Neural progenitor cell (in vitro differentiated cells): ENCODE measurements around the gene ITPR2. TPM values are rescaled to one million over a fixed set of nuclear protein-coding genes. Genes with fewer than 3 reads are reported as not detected.

Source experiments
- DNase-seq: peaks from one replicate; pipeline ENCODE4 v3.0.0-alpha.2; 2016; ENCODE audit warnings: low spot score
- H2AFZ ChIP-seq: fragments of 200-600 bp; sonication (generic); replicated peaks from 2 replicates; pipeline ENCODE4 v1.6.1; 2016; ENCODE audit warnings: antibody characterized with exemption
- H3F3A ChIP-seq: fragments of 200-600 bp; sonication (generic); 2 replicates; pipeline ENCODE4 v1.6.1; 2016; ENCODE audit warnings: antibody characterized with exemption, low read depth
- H3K27ac ChIP-seq: fragments of 200-600 bp; sonication (generic); 2 replicates; pipeline ENCODE4 v1.5.1; 2016; ENCODE audit warnings: mild to moderate bottlenecking
- H3K27me3 ChIP-seq: fragments of 200-600 bp; sonication (generic); 2 replicates; pipeline ENCODE4 v1.6.1; 2016; ENCODE audit warnings: mild to moderate bottlenecking, moderate library complexity
- H3K36me3 ChIP-seq: fragments of 200-600 bp; sonication (generic); 2 replicates; pipeline ENCODE4 v1.5.1; 2016
- H3K4me1 ChIP-seq: fragments of 200-600 bp; sonication (generic); 2 replicates; pipeline ENCODE4 v1.6.1; 2016; ENCODE audit warnings: mixed run types
- H3K4me2 ChIP-seq: fragments of 200-600 bp; sonication (generic); 2 replicates; pipeline ENCODE4 v1.6.1; 2016
- H3K4me3 ChIP-seq: fragments of 200-600 bp; sonication (generic); 2 replicates; pipeline ENCODE4 v1.5.1; 2016
- H3K79me2 ChIP-seq: fragments of 200-600 bp; sonication (generic); 2 replicates; pipeline ENCODE4 v1.6.1; 2016; ENCODE audit warnings: low read depth
- H3K9ac ChIP-seq: fragments of 200-600 bp; sonication (generic); 2 replicates; pipeline ENCODE4 v1.6.1; 2016
- H3K9me3 ChIP-seq: fragments of 200-600 bp; sonication (generic); 2 replicates; pipeline ENCODE4 v1.5.1; 2016; ENCODE audit warnings: low read depth
- H4K20me1 ChIP-seq: fragments of 200-600 bp; sonication (generic); 2 replicates; pipeline ENCODE4 v1.6.1; 2016; ENCODE audit warnings: low read depth
- H3K27ac Mint-ChIP-seq: 3 replicates; pipeline ENCODE4 v1.8.0; 2021; ENCODE audit warnings: mixed read lengths
- H3K27me3 Mint-ChIP-seq: 2 replicates; pipeline ENCODE4 v1.8.0; 2022; ENCODE audit warnings: low read depth, mild to moderate bottlenecking, inconsistent platforms, moderate library complexity, mixed read lengths; ENCODE audit not compliant: insufficient read depth
- H3K36me3 Mint-ChIP-seq: 3 replicates; pipeline ENCODE4 v1.8.0; 2021; ENCODE audit warnings: mixed read lengths
- H3K4me1 Mint-ChIP-seq: 3 replicates; pipeline ENCODE4 v1.8.0; 2021; ENCODE audit warnings: mixed read lengths
- H3K4me3 Mint-ChIP-seq: 3 replicates; pipeline ENCODE4 v1.8.0; 2021; ENCODE audit warnings: mild to moderate bottlenecking, moderate library complexity, mixed read lengths
- H3K9me3 Mint-ChIP-seq: 3 replicates; pipeline ENCODE4 v1.8.0; 2020; ENCODE audit warnings: mixed read lengths
- EZH2 ChIP-seq: fragments of 200-600 bp; sonication (generic); IDR thresholded peaks from 2 replicates; pipeline ENCODE4 v1.6.1; 2017; ENCODE audit warnings: antibody characterized with exemption, mild to moderate bottlenecking, moderate library complexity
- EZH2phosphoT487 ChIP-seq: fragments of 200-600 bp; sonication (generic); IDR thresholded peaks from 2 replicates; pipeline ENCODE4 v1.6.1; 2017; ENCODE audit warnings: antibody characterized with exemption
- total RNA-seq: library from RNA; depleted of rRNA; stranded (reverse); fragments of >200 nt; gene quantifications from 2 replicates; pipeline ENCODE4 v1.2.3, GENCODE V29; 2015; ENCODE audit warnings: low replicate concordance
- TF ChIP-seq, protein P1 (sequence below): fragments of 200-600 bp; sonication (generic); IDR thresholded peaks from 2 replicates; pipeline ENCODE4 v1.5.1; 2017; ENCODE audit warnings: antibody characterized with exemption, mild to moderate bottlenecking

The ITPR2 gene
- total RNA-seq, 1 donor from 2014 or later, result 11.4 TPM

DNA sequence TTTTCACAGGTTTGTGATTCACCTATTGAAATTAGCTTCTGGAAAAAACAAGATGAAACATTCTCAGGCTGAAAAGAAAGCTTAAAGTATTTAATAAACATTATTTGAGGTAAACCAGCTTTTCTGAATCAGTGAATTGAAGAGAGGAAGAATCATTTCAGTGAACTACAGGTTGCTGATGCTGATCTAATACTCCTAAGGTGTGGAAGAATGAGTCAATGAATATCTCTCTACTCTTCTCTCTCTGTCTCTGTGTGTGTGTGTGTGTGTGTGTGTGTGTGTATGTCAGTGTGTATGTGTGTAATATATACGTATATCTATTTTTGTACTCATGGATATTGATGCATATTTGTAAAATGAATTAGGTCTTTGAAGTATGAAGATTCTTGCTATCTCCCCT is 325.4 kb downstream of the ITPR2 start:
- H3K4me1 Mint-ChIP-seq, result peaks cover 6% of the 10 kb centered on the region
- H3K4me3 ChIP-seq, result no peak overlapping the region
- no peak for TF ChIP-seq EZH2
- no peak for TF ChIP-seq EZH2phosphoT487
- TF ChIP-seq, protein P1, sequence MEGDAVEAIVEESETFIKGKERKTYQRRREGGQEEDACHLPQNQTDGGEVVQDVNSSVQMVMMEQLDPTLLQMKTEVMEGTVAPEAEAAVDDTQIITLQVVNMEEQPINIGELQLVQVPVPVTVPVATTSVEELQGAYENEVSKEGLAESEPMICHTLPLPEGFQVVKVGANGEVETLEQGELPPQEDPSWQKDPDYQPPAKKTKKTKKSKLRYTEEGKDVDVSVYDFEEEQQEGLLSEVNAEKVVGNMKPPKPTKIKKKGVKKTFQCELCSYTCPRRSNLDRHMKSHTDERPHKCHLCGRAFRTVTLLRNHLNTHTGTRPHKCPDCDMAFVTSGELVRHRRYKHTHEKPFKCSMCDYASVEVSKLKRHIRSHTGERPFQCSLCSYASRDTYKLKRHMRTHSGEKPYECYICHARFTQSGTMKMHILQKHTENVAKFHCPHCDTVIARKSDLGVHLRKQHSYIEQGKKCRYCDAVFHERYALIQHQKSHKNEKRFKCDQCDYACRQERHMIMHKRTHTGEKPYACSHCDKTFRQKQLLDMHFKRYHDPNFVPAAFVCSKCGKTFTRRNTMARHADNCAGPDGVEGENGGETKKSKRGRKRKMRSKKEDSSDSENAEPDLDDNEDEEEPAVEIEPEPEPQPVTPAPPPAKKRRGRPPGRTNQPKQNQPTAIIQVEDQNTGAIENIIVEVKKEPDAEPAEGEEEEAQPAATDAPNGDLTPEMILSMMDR, result no peak
- no peaks in the 10 kb centered on the region for H3K36me3 Mint-ChIP-seq
- no peaks in the 10 kb centered on the region for H3K4me1 ChIP-seq
- H3K79me2 ChIP-seq, result no peaks in the 10 kb centered on the region
- no peak overlapping the region for H3K4me3 Mint-ChIP-seq
- H3K27me3 ChIP-seq, result no peaks in the 10 kb centered on the region
- no peak overlapping the region for H3K27ac Mint-ChIP-seq
- DNase-seq, result no peak
- no peak overlapping the region for H2AFZ ChIP-seq
- no peaks in the 10 kb centered on the region for H3K36me3 ChIP-seq
- no peak overlapping the region for H3K27ac ChIP-seq
- no peaks in the 10 kb centered on the region for H3K9me3 ChIP-seq
- no peaks in the 10 kb centered on the region for H3F3A ChIP-seq
- H4K20me1 ChIP-seq, result no peaks in the 10 kb centered on the region
- no peak overlapping the region for H3K4me2 ChIP-seq
- no peaks in the 10 kb centered on the region for H3K9me3 Mint-ChIP-seq
- no peak overlapping the region for H3K9ac ChIP-seq
- no peaks in the 10 kb centered on the region for H3K27me3 Mint-ChIP-seq

DNA sequence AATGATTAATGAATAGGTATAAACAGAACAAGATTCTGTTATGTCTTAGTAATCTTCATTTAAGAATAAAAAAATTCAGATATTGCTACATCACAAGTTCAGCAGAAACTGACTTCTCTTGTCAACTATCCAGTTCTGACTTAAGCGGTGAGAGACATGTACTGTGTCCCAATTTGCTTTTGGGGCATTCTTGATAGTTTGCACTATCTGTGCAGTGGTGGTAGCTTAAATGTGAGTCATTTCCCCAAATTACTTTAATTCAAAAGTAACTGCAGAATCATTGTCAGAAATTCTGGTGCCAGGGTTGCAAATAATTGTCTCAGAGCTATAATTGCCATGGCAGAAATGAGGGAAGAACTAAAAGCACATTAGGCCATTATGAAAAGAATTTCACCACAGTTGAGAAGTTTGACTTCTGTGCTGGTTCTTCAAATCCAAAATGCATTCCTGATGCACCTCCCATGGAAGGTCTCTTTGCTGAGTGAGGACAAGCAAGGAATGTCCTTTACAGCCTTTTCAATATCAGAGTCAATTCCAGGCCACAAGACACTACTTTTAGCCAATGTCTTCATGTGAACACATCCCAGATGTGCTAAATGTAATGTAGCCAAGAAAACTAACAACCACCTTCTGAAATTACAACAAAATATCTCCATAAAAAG is 332.9 kb downstream of the ITPR2 start:
- no peaks in the 10 kb centered on the region for H4K20me1 ChIP-seq
- H3K27me3 ChIP-seq, result no peaks in the 10 kb centered on the region
- Mint-ChIP-seq H3K9me3 (no peaks in the 10 kb centered on the region), H3K4me3 (no peak overlapping the region), H3K27me3 (no peaks in the 10 kb centered on the region), H3K36me3 (no peaks in the 10 kb centered on the region), H3K4me1 (peaks cover 13% of the 10 kb centered on the region), H3K27ac (no peak overlapping the region)
- H3K9ac ChIP-seq, result no peak overlapping the region
- no peak overlapping the region for H3K4me3 ChIP-seq
- DNase-seq, result no peak
- H2AFZ ChIP-seq, result no peak overlapping the region
- no peaks in the 10 kb centered on the region for H3K4me1 ChIP-seq
- H3K36me3 ChIP-seq, result no peaks in the 10 kb centered on the region
- no peaks in the 10 kb centered on the region for H3F3A ChIP-seq
- TF ChIP-seq, protein P1, result no peak
- TF ChIP-seq EZH2phosphoT487, result no peak
- TF ChIP-seq EZH2, result no peak
- H3K79me2 ChIP-seq, result no peaks in the 10 kb centered on the region
- H3K4me2 ChIP-seq, result no peak overlapping the region
- H3K27ac ChIP-seq, result no peak overlapping the region
- no peaks in the 10 kb centered on the region for H3K9me3 ChIP-seq

DNA sequence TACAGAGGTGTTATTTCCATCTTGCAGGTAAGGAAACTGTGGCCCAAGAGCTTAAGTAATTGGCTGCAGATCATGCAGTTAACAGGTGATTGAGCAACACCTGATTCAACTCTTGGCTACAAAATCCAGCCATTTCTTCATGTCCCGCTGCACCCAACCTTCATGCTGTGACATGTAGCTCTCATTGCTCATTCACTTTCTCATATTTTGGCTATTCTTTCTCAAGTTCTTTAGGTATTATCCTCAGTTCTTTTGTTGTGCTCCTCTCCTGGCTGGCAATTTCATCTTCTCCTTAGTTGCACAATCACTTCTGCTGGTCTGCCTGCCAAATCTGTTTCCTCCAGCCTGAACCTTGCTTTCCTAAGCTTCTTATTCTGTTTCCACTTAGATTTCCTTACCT is 336.8 kb downstream of the ITPR2 start:
- H3K27ac Mint-ChIP-seq, result no peak overlapping the region
- DNase-seq, result no peak
- H3K27me3 Mint-ChIP-seq, result no peaks in the 10 kb centered on the region

DNA sequence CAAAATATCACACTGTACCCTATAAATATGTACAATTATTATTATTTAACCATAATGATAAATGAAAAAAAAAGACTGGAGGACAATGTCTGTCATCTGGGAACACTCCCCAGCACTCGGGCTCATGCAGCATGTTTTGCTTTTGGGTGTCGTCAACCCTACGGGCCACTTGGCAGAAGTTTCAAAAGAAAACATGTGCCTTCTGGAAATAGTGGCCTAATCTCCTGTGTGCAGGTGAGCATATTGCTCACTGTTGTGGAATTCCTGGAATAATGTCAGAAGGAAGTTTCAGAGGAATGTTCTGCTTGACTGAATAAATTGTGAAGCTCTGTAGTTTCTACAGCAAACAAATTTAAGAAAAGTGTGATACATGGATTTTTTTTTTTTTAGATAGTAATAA is 339.3 kb downstream of the ITPR2 start:
- H3K4me1 ChIP-seq, result no peaks in the 10 kb centered on the region
- H4K20me1 ChIP-seq, result no peaks in the 10 kb centered on the region
- H3K4me3 ChIP-seq, result no peak overlapping the region
- H3K4me2 ChIP-seq, result no peak overlapping the region
- no peaks in the 10 kb centered on the region for H3K9me3 Mint-ChIP-seq
- no peaks in the 10 kb centered on the region for H3K36me3 Mint-ChIP-seq
- H3K27ac Mint-ChIP-seq, result no peak overlapping the region
- no peak for DNase-seq
- no peak overlapping the region for H2AFZ ChIP-seq
- no peaks in the 10 kb centered on the region for H3K9me3 ChIP-seq
- H3K79me2 ChIP-seq, result no peaks in the 10 kb centered on the region
- H3K36me3 ChIP-seq, result no peaks in the 10 kb centered on the region
- no peak overlapping the region for H3K4me3 Mint-ChIP-seq
- H3K9ac ChIP-seq, result no peak overlapping the region
- H3K4me1 Mint-ChIP-seq, result peaks cover 8% of the 10 kb centered on the region
- no peaks in the 10 kb centered on the region for H3F3A ChIP-seq
- TF ChIP-seq, protein P1, result no peak
- TF ChIP-seq EZH2phosphoT487 (no peak), EZH2 (no peak)
- peaks cover 2% of the 10 kb centered on the region for H3K27me3 Mint-ChIP-seq
- no peaks in the 10 kb centered on the region for H3K27me3 ChIP-seq
- no peak overlapping the region for H3K27ac ChIP-seq

More for the DNA sequence above, 336.8 kb downstream of the ITPR2 start:
- no peak overlapping the region for H3K4me3 Mint-ChIP-seq
- Histone ChIP-seq H3K4me2 (no peak overlapping the region), H3K9me3 (no peaks in the 10 kb centered on the region), H3F3A (no peaks in the 10 kb centered on the region), H3K4me1 (no peaks in the 10 kb centered on the region), H3K27me3 (no peaks in the 10 kb centered on the region), H4K20me1 (no peaks in the 10 kb centered on the region), H2AFZ (no peak overlapping the region), H3K79me2 (no peaks in the 10 kb centered on the region), H3K4me3 (no peak overlapping the region), H3K9ac (no peak overlapping the region), H3K36me3 (no peaks in the 10 kb centered on the region), H3K27ac (no peak overlapping the region)
- H3K4me1 Mint-ChIP-seq, result peaks cover 8% of the 10 kb centered on the region
- H3K9me3 Mint-ChIP-seq, result no peaks in the 10 kb centered on the region
- TF ChIP-seq EZH2phosphoT487, result no peak
- no peaks in the 10 kb centered on the region for H3K36me3 Mint-ChIP-seq
